H1 (cell line): ENCODE results near the gene TRIM41. TPM values are rescaled to one million over a fixed set of nuclear protein-coding genes. Genes with fewer than 3 reads are reported as not detected.

Experiments used
- ASH2L ChIP-seq: fragments of 200-600, 300-600 bp; sonication (generic); IDR thresholded peaks from one replicate; pipeline ENCODE4 v1.7.1; 2017; ENCODE audit warnings: low read length
- ATF3 ChIP-seq: IDR thresholded peaks from 2 replicates; pipeline ENCODE4 v1.6.1; 2011; ENCODE audit warnings: low read depth, mild to moderate bottlenecking, low read length; ENCODE audit not compliant: insufficient read depth
- EGR1 ChIP-seq: IDR thresholded peaks from 2 replicates; pipeline ENCODE4 v1.6.1; 2011; ENCODE audit warnings: low read depth, low read length, borderline replicate concordance
- EP300 ChIP-seq, 2 experiments: IDR thresholded peaks; 1 replicate in 1 of 2; 2 replicates in 1 of 2; pipeline ENCODE4 v1.6.1; 2011 to 2012; ENCODE audit warnings: low read depth in 2 of 2, low read length in 2 of 2, mild to moderate bottlenecking in 2 of 2, borderline replicate concordance in 1 of 2, inconsistent platforms in 1 of 2, moderate library complexity in 1 of 2
- EZH2 ChIP-seq: fragments of 200-600 bp; sonication (generic); IDR thresholded peaks from 2 replicates; pipeline ENCODE4 v1.7.1; 2012; ENCODE audit warnings: low read depth, mild to moderate bottlenecking, moderate library complexity, low read length, inconsistent platforms; ENCODE audit not compliant: severe bottlenecking
- FOSL1 ChIP-seq: IDR thresholded peaks from 2 replicates; pipeline ENCODE4 v1.6.1; 2011; ENCODE audit warnings: mild to moderate bottlenecking, low read depth, low read length, moderate library complexity; ENCODE audit not compliant: insufficient read depth
- GTF2F1 ChIP-seq: IDR thresholded peaks from 2 replicates; pipeline ENCODE4 v1.6.1; 2012; ENCODE audit warnings: low read depth, low read length, improper control_type of control experiment, borderline replicate concordance
- HDAC2 ChIP-seq, 2 experiments: fragments of 300-600 bp in 1 of 2; sonication (generic) in 1 of 2; IDR thresholded peaks; 2 replicates each; pipeline ENCODE4 v1.6.1; 2011 to 2012; ENCODE audit warnings: low read depth in 2 of 2, low read length in 2 of 2, mild to moderate bottlenecking in 2 of 2, moderate library complexity in 2 of 2, borderline replicate concordance in 1 of 2, inconsistent platforms in 1 of 2
- MAX ChIP-seq: IDR thresholded peaks from 2 replicates; pipeline ENCODE4 v1.6.1; 2012; ENCODE audit warnings: inconsistent platforms
- PHF8 ChIP-seq: fragments of 200-600 bp; sonication (generic); conservative IDR thresholded peaks from 2 replicates; pipeline ENCODE4 v1.7.1; 2012; ENCODE audit warnings: low read depth, mild to moderate bottlenecking, inconsistent platforms, low read length, moderate library complexity
- POLR2AphosphoS5 ChIP-seq: IDR thresholded peaks from 2 replicates; pipeline ENCODE4 v1.6.1; 2011; ENCODE audit warnings: low read depth, low read length
- SP1 ChIP-seq: IDR thresholded peaks from 2 replicates; pipeline ENCODE4 v1.6.1; 2011; ENCODE audit warnings: low read depth, low read length
- TAF7 ChIP-seq: optimal IDR thresholded peaks from 2 replicates; pipeline ENCODE3; 2011; ENCODE audit warnings: low read depth, mild to moderate bottlenecking, inconsistent platforms, low read length, moderate library complexity, borderline replicate concordance
- YY1 ChIP-seq: IDR thresholded peaks from 2 replicates; pipeline ENCODE4 v1.6.1; 2011; ENCODE audit warnings: low read depth, mild to moderate bottlenecking, low read length
- polyA plus RNA-seq, 7 experiments: library from polyadenylated mRNA; depleted of rRNA in 3 of 7; stranded (reverse) in 5 of 7; unstranded in 2 of 7; fragments of >200 nt in 5 of 7; fragments of 200-250 nt in 2 of 7; gene quantifications; 1 replicate in 5 of 7; 2 replicates in 1 of 7; 4 replicates in 1 of 7; pipeline versions ENCODE4 v1.2.1 to v1.2.3, GENCODE V29; 2011 to 2013; ENCODE audit warnings: missing spikeins in 2 of 7, mixed read lengths in 2 of 7
- total RNA-seq: library from RNA; stranded (reverse); fragmentation: NEBNext Ultra II Directional; extraction: Animal tissue kit (Norgen Biotek cat#: 25700); gene quantifications from 2 replicates; pipeline ENCODE4 v1.2.1, GENCODE V29; 2021
- TF ChIP-seq, protein P1 (sequence below), 3 experiments: IDR thresholded peaks; 1 replicate in 2 of 3; 2 replicates in 1 of 3; pipeline versions ENCODE4 v1.5.1 to v1.6.1; 2011; ENCODE audit warnings: low read length in 3 of 3, mild to moderate bottlenecking in 3 of 3, inconsistent platforms in 2 of 3, low read depth in 1 of 3, moderate library complexity in 1 of 3; ENCODE audit not compliant: insufficient read depth in 1 of 3; ENCODE audit errors: control extremely low read depth in 1 of 3

Gene TRIM41
- total and polyA plus RNA-seq, 2 of the 8 experiments (the other 6 are each of a cell fraction or from before 2014, with no cell fraction given): 12.9 to 21.6 TPM

DNA sequence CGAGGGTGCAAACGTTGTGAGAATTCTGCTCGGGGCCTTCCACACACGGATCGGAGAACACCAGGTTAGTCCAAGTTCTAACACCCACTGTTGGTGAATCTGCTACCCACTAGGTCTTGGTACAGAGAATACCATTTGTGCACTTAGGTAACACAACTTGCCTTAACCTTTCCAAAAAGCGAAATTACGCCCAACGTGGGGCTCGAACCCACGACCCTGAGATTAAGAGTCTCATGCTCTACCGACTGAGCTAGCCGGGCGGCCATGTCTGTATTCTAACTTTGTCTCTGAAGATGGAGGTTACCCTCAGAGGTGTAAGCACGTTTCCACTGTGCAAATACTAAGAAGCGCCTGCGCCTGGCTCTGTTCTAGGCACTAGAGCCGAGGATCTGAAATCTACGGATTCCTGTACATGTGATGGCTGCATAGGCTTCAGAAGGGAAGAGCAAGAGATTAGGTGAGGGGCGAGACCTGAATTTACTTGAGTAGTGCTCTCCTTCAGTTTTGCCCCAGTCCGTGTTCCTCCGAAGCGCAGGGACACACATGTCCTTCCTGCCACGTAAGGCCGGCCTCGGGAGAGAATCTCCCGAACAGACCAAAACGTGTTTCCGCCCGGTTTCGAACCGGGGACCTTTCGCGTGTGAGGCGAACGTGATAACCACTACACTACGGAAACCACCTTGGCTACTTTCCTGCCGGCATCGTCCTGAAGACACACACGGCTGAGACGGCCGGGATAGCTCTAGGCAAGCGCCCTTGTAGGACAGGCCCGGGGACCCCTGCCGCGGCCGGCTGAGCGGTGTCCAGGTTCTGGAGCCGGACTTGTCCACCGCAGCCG, 1.1 kb upstream of the TRIM41 start (continued):
- TF ChIP-seq EGR1 (peak; percentile 60; the same call in 1 of the 2 replicates), MAX (peak; percentile 66), EZH2 (no peak), SP1 (0 out of 2 replicates have a peak, but pooled peaks have one; percentile 10), PHF8 (peak; percentile 4; the same call in 1 of the 2 replicates), YY1 (peak; percentile 89), FOSL1 (no peak), ASH2L (peak; percentile 98), TAF7 (peak; percentile 83), EP300 (IDR thresholded peaks at IDR 0.05; ENCODE audit: borderline replicate concordance in 1 of 2, low read depth in 2 of 2, low read length in 2 of 2) (no peak), ATF3 (no peak), GTF2F1 (0 out of 2 replicates have a peak, but pooled peaks have one; percentile 19), HDAC2 (IDR thresholded peaks at IDR 0.05; ENCODE audit: borderline replicate concordance in 1 of 2, low read depth in 2 of 2, low read length in 2 of 2) (peak; percentile 75 to 89), POLR2AphosphoS5 (no peak)
- TF ChIP-seq, protein P1, sequence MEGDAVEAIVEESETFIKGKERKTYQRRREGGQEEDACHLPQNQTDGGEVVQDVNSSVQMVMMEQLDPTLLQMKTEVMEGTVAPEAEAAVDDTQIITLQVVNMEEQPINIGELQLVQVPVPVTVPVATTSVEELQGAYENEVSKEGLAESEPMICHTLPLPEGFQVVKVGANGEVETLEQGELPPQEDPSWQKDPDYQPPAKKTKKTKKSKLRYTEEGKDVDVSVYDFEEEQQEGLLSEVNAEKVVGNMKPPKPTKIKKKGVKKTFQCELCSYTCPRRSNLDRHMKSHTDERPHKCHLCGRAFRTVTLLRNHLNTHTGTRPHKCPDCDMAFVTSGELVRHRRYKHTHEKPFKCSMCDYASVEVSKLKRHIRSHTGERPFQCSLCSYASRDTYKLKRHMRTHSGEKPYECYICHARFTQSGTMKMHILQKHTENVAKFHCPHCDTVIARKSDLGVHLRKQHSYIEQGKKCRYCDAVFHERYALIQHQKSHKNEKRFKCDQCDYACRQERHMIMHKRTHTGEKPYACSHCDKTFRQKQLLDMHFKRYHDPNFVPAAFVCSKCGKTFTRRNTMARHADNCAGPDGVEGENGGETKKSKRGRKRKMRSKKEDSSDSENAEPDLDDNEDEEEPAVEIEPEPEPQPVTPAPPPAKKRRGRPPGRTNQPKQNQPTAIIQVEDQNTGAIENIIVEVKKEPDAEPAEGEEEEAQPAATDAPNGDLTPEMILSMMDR (IDR thresholded peaks at IDR 0.05; ENCODE audit: control extremely low read depth in 1 of 3, insufficient read depth in 1 of 3, low read depth in 1 of 3, low read length in 3 of 3): no peak
